H1 (cell line): ENCODE measurements around the gene RITA1. TPM values are rescaled to one million over a fixed set of nuclear protein-coding genes. Genes with fewer than 3 reads are reported as not detected.

ENCODE experiments used
- CBX8 ChIP-seq: fragments of 300-800, 300-1000 bp; sonication (generic); IDR thresholded peaks from 2 replicates; pipeline ENCODE4 v1.7.1; 2016; ENCODE audit warnings: low read depth, low read length, borderline replicate concordance
- CHD1 ChIP-seq: IDR thresholded peaks from 2 replicates; pipeline ENCODE4 v1.6.1; 2012; ENCODE audit warnings: low read depth, low read length, improper control_type of control experiment
- JUN ChIP-seq: IDR thresholded peaks from 2 replicates; pipeline ENCODE4 v1.6.1; 2011; ENCODE audit warnings: low read depth, mild to moderate bottlenecking, improper control_type of control experiment, low read length
- PHF8 ChIP-seq: fragments of 200-600 bp; sonication (generic); conservative IDR thresholded peaks from 2 replicates; pipeline ENCODE4 v1.7.1; 2012; ENCODE audit warnings: low read depth, mild to moderate bottlenecking, inconsistent platforms, low read length, moderate library complexity
- RBBP5 ChIP-seq: IDR thresholded peaks from 2 replicates; pipeline ENCODE4 v1.7.1; 2012; ENCODE audit warnings: low read depth, mild to moderate bottlenecking, inconsistent platforms, low read length, moderate library complexity, borderline replicate concordance
- SRF ChIP-seq: IDR thresholded peaks from 2 replicates; pipeline ENCODE4 v1.6.1; 2011; ENCODE audit warnings: mild to moderate bottlenecking, low read depth, low read length, moderate library complexity
- TAF1 ChIP-seq: IDR thresholded peaks from 2 replicates; pipeline ENCODE4 v1.6.1; 2011; ENCODE audit warnings: mild to moderate bottlenecking, low read depth, low read length
- polyA plus RNA-seq, 7 experiments: library from polyadenylated mRNA; depleted of rRNA in 3 of 7; stranded (reverse) in 5 of 7; unstranded in 2 of 7; fragments of >200 nt in 5 of 7; fragments of 200-250 nt in 2 of 7; gene quantifications; 1 replicate in 5 of 7; 2 replicates in 1 of 7; 4 replicates in 1 of 7; pipeline versions ENCODE4 v1.2.1 to v1.2.3, GENCODE V29; 2011 to 2013; ENCODE audit warnings: missing spikeins in 2 of 7, mixed read lengths in 2 of 7
- total RNA-seq: library from RNA; stranded (reverse); fragmentation: NEBNext Ultra II Directional; extraction: Animal tissue kit (Norgen Biotek cat#: 25700); gene quantifications from 2 replicates; pipeline ENCODE4 v1.2.1, GENCODE V29; 2021

The RITA1 gene
- total and polyA plus RNA-seq, 2 of the 8 experiments (the other 6 are each of a cell fraction or from before 2014, with no cell fraction given), result 24.1 to 25.8 TPM

- TF ChIP-seq JUN, result no peak
- no peak for TF ChIP-seq TAF1
- TF ChIP-seq CBX8, result no peak
- no peak for TF ChIP-seq RBBP5
- TF ChIP-seq PHF8, result no peak
- no peak for TF ChIP-seq CHD1
- TF ChIP-seq SRF, result no peak
Observed at GRCh38 chr12:113143959-113144358, 41.6 kb upstream of the RITA1 start (continued).
